Measurements from ENCODE around the gene CCDC146.
"Not testable (repeated sequence)": the region's sequence is repeated elsewhere in the genome, so short reads cannot be mapped to it uniquely, and the experiment has no call there.

Gene CCDC146

GRCh38 chr7:77177321-77177904, 55.0 kb downstream of the CCDC146 start:
- H3K4me1 ChIP-seq (ENCODE audit: control insufficient read depth in 2 of 2, insufficient read depth in 2 of 2, low read length in 2 of 2); H3K27ac ChIP-seq (ENCODE audit: low read depth in 2 of 2, low read length in 2 of 2); H3K9me3 ChIP-seq (ENCODE audit: control insufficient read depth in 2 of 2, low read length in 2 of 2); H3K9ac ChIP-seq (ENCODE audit: low read depth in 1 of 2, low read length in 2 of 2); H3K27me3 ChIP-seq (ENCODE audit: control insufficient read depth in 2 of 2, insufficient read depth in 2 of 2, low read length in 2 of 2); H3K36me3 ChIP-seq (ENCODE audit: control insufficient read depth in 2 of 2, insufficient read depth in 2 of 2, low read length in 2 of 2); H3K4me3 ChIP-seq (ENCODE audit: low read length in 2 of 2): not testable (repeated sequence)

GRCh38 chr7:77178024-77178423, 55.6 kb downstream of the CCDC146 start:
- not testable (repeated sequence) for H3K9ac ChIP-seq (ENCODE audit: low read depth in 1 of 2, low read length in 2 of 2); H3K27me3 ChIP-seq (ENCODE audit: control insufficient read depth in 2 of 2, insufficient read depth in 2 of 2, low read length in 2 of 2); H3K9me3 ChIP-seq (ENCODE audit: control insufficient read depth in 2 of 2, low read length in 2 of 2); H3K27ac ChIP-seq (ENCODE audit: low read depth in 2 of 2, low read length in 2 of 2); H3K4me3 ChIP-seq (ENCODE audit: low read length in 2 of 2); H3K4me1 ChIP-seq (ENCODE audit: control insufficient read depth in 2 of 2, insufficient read depth in 2 of 2, low read length in 2 of 2); H3K36me3 ChIP-seq (ENCODE audit: control insufficient read depth in 2 of 2, insufficient read depth in 2 of 2, low read length in 2 of 2)

- Histone ChIP-seq H3K4me1 (ENCODE audit: control insufficient read depth in 2 of 2, insufficient read depth in 2 of 2, low read length in 2 of 2) (peaks cover 0 to 4% of the 10 kb centered on the region in 2 donors), H3K9ac (ENCODE audit: low read depth in 1 of 2, low read length in 2 of 2) (no peak overlapping the region), H3K36me3 (ENCODE audit: control insufficient read depth in 2 of 2, insufficient read depth in 2 of 2, low read length in 2 of 2) (no peaks in the 10 kb centered on the region), H3K27ac (ENCODE audit: low read depth in 2 of 2, low read length in 2 of 2) (peak overlapping the region in 1 of 2 donors; percentile 5), H3K4me3 (ENCODE audit: low read length in 2 of 2) (no peak overlapping the region), H3K27me3 (ENCODE audit: control insufficient read depth in 2 of 2, insufficient read depth in 2 of 2, low read length in 2 of 2) (no peaks in the 10 kb centered on the region), H3K9me3 (ENCODE audit: control insufficient read depth in 2 of 2, low read length in 2 of 2) (no peaks in the 10 kb centered on the region)
These were observed 58.7 kb downstream of the CCDC146 start for GRCh38 chr7:77181015-77181595.

- Histone ChIP-seq H3K9ac (ENCODE audit: low read depth in 1 of 2, low read length in 2 of 2) (no peak overlapping the region), H3K4me3 (ENCODE audit: low read length in 2 of 2) (no peak overlapping the region), H3K27ac (ENCODE audit: low read depth in 2 of 2, low read length in 2 of 2) (peak overlapping the region; percentile 3 to 5), H3K4me1 (ENCODE audit: control insufficient read depth in 2 of 2, insufficient read depth in 2 of 2, low read length in 2 of 2) (peaks cover 0 to 4% of the 10 kb centered on the region in 2 donors), H3K27me3 (ENCODE audit: control insufficient read depth in 2 of 2, insufficient read depth in 2 of 2, low read length in 2 of 2) (no peaks in the 10 kb centered on the region), H3K9me3 (ENCODE audit: control insufficient read depth in 2 of 2, low read length in 2 of 2) (no peaks in the 10 kb centered on the region), H3K36me3 (ENCODE audit: control insufficient read depth in 2 of 2, insufficient read depth in 2 of 2, low read length in 2 of 2) (no peaks in the 10 kb centered on the region)
These were observed 59.3 kb downstream of the CCDC146 start for GRCh38 chr7:77181734-77182133.

- no peak overlapping the region for H3K9ac ChIP-seq (ENCODE audit: low read depth in 1 of 2, low read length in 2 of 2)
- no peak overlapping the region for H3K4me3 ChIP-seq (ENCODE audit: low read length in 2 of 2)
- no peaks in the 10 kb centered on the region for H3K9me3 ChIP-seq (ENCODE audit: control insufficient read depth in 2 of 2, low read length in 2 of 2)
- H3K4me1 ChIP-seq (ENCODE audit: control insufficient read depth in 2 of 2, insufficient read depth in 2 of 2, low read length in 2 of 2) = peaks cover 0 to 4% of the 10 kb centered on the region in 2 donors
- H3K27me3 ChIP-seq (ENCODE audit: control insufficient read depth in 2 of 2, insufficient read depth in 2 of 2, low read length in 2 of 2) = no peaks in the 10 kb centered on the region
- peak overlapping the region; percentile 4 to 13 for H3K27ac ChIP-seq (ENCODE audit: low read depth in 2 of 2, low read length in 2 of 2)
- H3K36me3 ChIP-seq (ENCODE audit: control insufficient read depth in 2 of 2, insufficient read depth in 2 of 2, low read length in 2 of 2) = no peaks in the 10 kb centered on the region
These were observed 59.8 kb downstream of the CCDC146 start for GRCh38 chr7:77182261-77182660.

GRCh38 chr7:77184463-77184862, 62.0 kb downstream of the CCDC146 start:
- H3K9ac ChIP-seq (ENCODE audit: low read depth in 1 of 2, low read length in 2 of 2) = no peak overlapping the region
- H3K27me3 ChIP-seq (ENCODE audit: control insufficient read depth in 2 of 2, insufficient read depth in 2 of 2, low read length in 2 of 2) = no peaks in the 10 kb centered on the region
- peaks cover 0 to 4% of the 10 kb centered on the region in 2 donors for H3K4me1 ChIP-seq (ENCODE audit: control insufficient read depth in 2 of 2, insufficient read depth in 2 of 2, low read length in 2 of 2)
- H3K36me3 ChIP-seq (ENCODE audit: control insufficient read depth in 2 of 2, insufficient read depth in 2 of 2, low read length in 2 of 2) = no peaks in the 10 kb centered on the region
- no peak overlapping the region for H3K27ac ChIP-seq (ENCODE audit: low read depth in 2 of 2, low read length in 2 of 2)
- no peak overlapping the region for H3K4me3 ChIP-seq (ENCODE audit: low read length in 2 of 2)
- no peaks in the 10 kb centered on the region for H3K9me3 ChIP-seq (ENCODE audit: control insufficient read depth in 2 of 2, low read length in 2 of 2)

- H3K36me3 ChIP-seq (ENCODE audit: control insufficient read depth in 2 of 2, insufficient read depth in 2 of 2, low read length in 2 of 2) = no peaks in the 10 kb centered on the region
- no peak overlapping the region for H3K27ac ChIP-seq (ENCODE audit: low read depth in 2 of 2, low read length in 2 of 2)
- no peaks in the 10 kb centered on the region for H3K9me3 ChIP-seq (ENCODE audit: control insufficient read depth in 2 of 2, low read length in 2 of 2)
- H3K4me1 ChIP-seq (ENCODE audit: control insufficient read depth in 2 of 2, insufficient read depth in 2 of 2, low read length in 2 of 2) = peaks cover 0 to 4% of the 10 kb centered on the region in 2 donors
- no peak overlapping the region for H3K4me3 ChIP-seq (ENCODE audit: low read length in 2 of 2)
- H3K27me3 ChIP-seq (ENCODE audit: control insufficient read depth in 2 of 2, insufficient read depth in 2 of 2, low read length in 2 of 2) = no peaks in the 10 kb centered on the region
- H3K9ac ChIP-seq (ENCODE audit: low read depth in 1 of 2, low read length in 2 of 2) = no peak overlapping the region
These were observed 62.6 kb downstream of the CCDC146 start for GRCh38 chr7:77184990-77185389.

- Histone ChIP-seq H3K4me3 (ENCODE audit: low read length in 2 of 2) (no peak overlapping the region), H3K27me3 (ENCODE audit: control insufficient read depth in 2 of 2, insufficient read depth in 2 of 2, low read length in 2 of 2) (no peaks in the 10 kb centered on the region), H3K9ac (ENCODE audit: low read depth in 1 of 2, low read length in 2 of 2) (no peak overlapping the region), H3K4me1 (ENCODE audit: control insufficient read depth in 2 of 2, insufficient read depth in 2 of 2, low read length in 2 of 2) (peaks cover 0 to 4% of the 10 kb centered on the region in 2 donors), H3K36me3 (ENCODE audit: control insufficient read depth in 2 of 2, insufficient read depth in 2 of 2, low read length in 2 of 2) (no peaks in the 10 kb centered on the region), H3K9me3 (ENCODE audit: control insufficient read depth in 2 of 2, low read length in 2 of 2) (no peaks in the 10 kb centered on the region), H3K27ac (ENCODE audit: low read depth in 2 of 2, low read length in 2 of 2) (no peak overlapping the region)
These were observed 63.5 kb downstream of the CCDC146 start for GRCh38 chr7:77185866-77186265.

- no peaks in the 10 kb centered on the region for H3K4me1 ChIP-seq (ENCODE audit: control insufficient read depth in 2 of 2, insufficient read depth in 2 of 2, low read length in 2 of 2)
These were observed 66.5 kb downstream of the CCDC146 start for GRCh38 chr7:77188731-77189437.

GRCh38 chr7:77197141-77197540, 74.7 kb downstream of the CCDC146 start:
- H3K9me3 ChIP-seq (ENCODE audit: control insufficient read depth in 2 of 2, low read length in 2 of 2) = no peaks in the 10 kb centered on the region
- peaks cover 17 to 25% of the 10 kb centered on the region in 2 donors for H3K4me1 ChIP-seq (ENCODE audit: control insufficient read depth in 2 of 2, insufficient read depth in 2 of 2, low read length in 2 of 2)
- H3K36me3 ChIP-seq (ENCODE audit: control insufficient read depth in 2 of 2, insufficient read depth in 2 of 2, low read length in 2 of 2) = no peaks in the 10 kb centered on the region
- H3K27me3 ChIP-seq (ENCODE audit: control insufficient read depth in 2 of 2, insufficient read depth in 2 of 2, low read length in 2 of 2) = no peaks in the 10 kb centered on the region
- H3K27ac ChIP-seq (ENCODE audit: low read depth in 2 of 2, low read length in 2 of 2) = peak overlapping the region in 1 of 2 donors; percentile 54
- peak overlapping the region in 1 of 2 donors; percentile 45 for H3K9ac ChIP-seq (ENCODE audit: low read depth in 1 of 2, low read length in 2 of 2)
- peak overlapping the region; percentile 56 to 75 for H3K4me3 ChIP-seq (ENCODE audit: low read length in 2 of 2)

More at GRCh38 chr7:77188731-77189437, 66.5 kb downstream of the CCDC146 start:
- Histone ChIP-seq H3K9me3 (ENCODE audit: control insufficient read depth in 2 of 2, low read length in 2 of 2) (no peaks in the 10 kb centered on the region), H3K36me3 (ENCODE audit: control insufficient read depth in 2 of 2, insufficient read depth in 2 of 2, low read length in 2 of 2) (no peaks in the 10 kb centered on the region), H3K27me3 (ENCODE audit: control insufficient read depth in 2 of 2, insufficient read depth in 2 of 2, low read length in 2 of 2) (no peaks in the 10 kb centered on the region), H3K9ac (ENCODE audit: low read depth in 1 of 2, low read length in 2 of 2) (no peak overlapping the region), H3K27ac (ENCODE audit: low read depth in 2 of 2, low read length in 2 of 2) (no peak overlapping the region), H3K4me3 (ENCODE audit: low read length in 2 of 2) (no peak overlapping the region)
